Brain microvascular endothelial cell (primary cell): ENCODE results near the gene VRK3.

Experiments
- DNase-seq: peaks from one replicate; pipeline ENCODE4 v3.0.0-alpha.2; 2020
- H3K27ac ChIP-seq: fragments of 250-450 bp; sonication (Bioruptor Pico); 2 replicates; pipeline ENCODE4 v1.5.1; 2020; ENCODE audit warnings: mild to moderate bottlenecking, moderate library complexity
- H3K27me3 ChIP-seq: fragments of 250-450 bp; sonication (Bioruptor Pico); replicated peaks from 2 replicates; pipeline ENCODE4 v1.5.1; 2020; ENCODE audit warnings: mild to moderate bottlenecking
- H3K36me3 ChIP-seq: fragments of 250-450 bp; sonication (Bioruptor Pico); replicated peaks from 2 replicates; pipeline ENCODE4 v1.5.1; 2020; ENCODE audit warnings: mild to moderate bottlenecking
- H3K4me3 ChIP-seq: 2 replicates; pipeline ENCODE4 v1.5.1; 2011; ENCODE audit warnings: low read depth, mild to moderate bottlenecking, control low read depth, low read length, moderate library complexity
- CTCF ChIP-seq: IDR thresholded peaks from 2 replicates; pipeline ENCODE4 v1.5.1; 2011; ENCODE audit warnings: low read depth, mild to moderate bottlenecking, moderate library complexity, low read length, control low read depth, inconsistent platforms; ENCODE audit errors: missing control alignments
- in situ Hi-C: cut with HindIII; loops from 2 replicates; pipeline ENCODE4 v1.10.0; 2017; ENCODE audit warnings: low sequenced_read_pairs, low pct_ligation_motif_present

The VRK3 gene

GRCh38 chr19:49984491-49984890 is 40.7 kb downstream of the VRK3 start:
- in situ Hi-C loops: no loop called here
- Histone ChIP-seq H3K4me3 (no peak overlapping the region), H3K36me3 (peaks cover 6% of the 10 kb centered on the region), H3K27me3 (no peaks in the 10 kb centered on the region), H3K27ac (no peak overlapping the region)
- DNase-seq: no peak
- no peak for TF ChIP-seq CTCF

DNA sequence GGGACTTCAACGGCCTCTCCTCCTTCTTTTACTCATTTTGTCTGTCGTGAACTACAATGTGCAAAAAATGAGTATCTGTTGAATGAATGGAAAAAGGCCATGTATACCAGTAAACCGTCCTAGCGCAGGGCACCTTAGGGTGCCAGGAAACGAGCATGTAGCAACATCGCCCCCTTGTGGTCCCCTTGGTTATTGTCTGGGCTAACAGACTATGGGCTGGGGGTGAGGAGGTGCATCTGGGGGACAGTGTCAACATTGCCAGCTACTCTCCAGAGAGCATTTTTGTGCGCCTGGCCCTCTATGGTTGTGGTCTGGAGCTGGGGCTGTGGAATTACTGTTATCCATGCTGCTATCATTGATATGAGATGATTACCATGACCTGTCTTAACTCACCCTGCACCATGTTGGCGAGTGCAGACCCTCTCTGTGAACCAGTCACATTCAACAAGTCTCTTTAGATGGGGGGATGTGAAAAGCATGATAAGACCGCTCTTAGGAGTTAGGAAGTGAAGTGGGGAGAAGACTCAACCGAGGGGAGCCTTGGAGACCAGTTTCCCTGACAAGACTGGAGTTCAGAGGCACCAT is 41.4 kb downstream of the VRK3 start:
- H3K36me3 ChIP-seq: peaks cover 2% of the 10 kb centered on the region
- H3K4me3 ChIP-seq: no peak overlapping the region
- TF ChIP-seq CTCF: peak; percentile 87
- peak; percentile 28 for DNase-seq
- no peak overlapping the region for H3K27ac ChIP-seq
- in situ Hi-C loops: no loop called here
- no peaks in the 10 kb centered on the region for H3K27me3 ChIP-seq

DNA sequence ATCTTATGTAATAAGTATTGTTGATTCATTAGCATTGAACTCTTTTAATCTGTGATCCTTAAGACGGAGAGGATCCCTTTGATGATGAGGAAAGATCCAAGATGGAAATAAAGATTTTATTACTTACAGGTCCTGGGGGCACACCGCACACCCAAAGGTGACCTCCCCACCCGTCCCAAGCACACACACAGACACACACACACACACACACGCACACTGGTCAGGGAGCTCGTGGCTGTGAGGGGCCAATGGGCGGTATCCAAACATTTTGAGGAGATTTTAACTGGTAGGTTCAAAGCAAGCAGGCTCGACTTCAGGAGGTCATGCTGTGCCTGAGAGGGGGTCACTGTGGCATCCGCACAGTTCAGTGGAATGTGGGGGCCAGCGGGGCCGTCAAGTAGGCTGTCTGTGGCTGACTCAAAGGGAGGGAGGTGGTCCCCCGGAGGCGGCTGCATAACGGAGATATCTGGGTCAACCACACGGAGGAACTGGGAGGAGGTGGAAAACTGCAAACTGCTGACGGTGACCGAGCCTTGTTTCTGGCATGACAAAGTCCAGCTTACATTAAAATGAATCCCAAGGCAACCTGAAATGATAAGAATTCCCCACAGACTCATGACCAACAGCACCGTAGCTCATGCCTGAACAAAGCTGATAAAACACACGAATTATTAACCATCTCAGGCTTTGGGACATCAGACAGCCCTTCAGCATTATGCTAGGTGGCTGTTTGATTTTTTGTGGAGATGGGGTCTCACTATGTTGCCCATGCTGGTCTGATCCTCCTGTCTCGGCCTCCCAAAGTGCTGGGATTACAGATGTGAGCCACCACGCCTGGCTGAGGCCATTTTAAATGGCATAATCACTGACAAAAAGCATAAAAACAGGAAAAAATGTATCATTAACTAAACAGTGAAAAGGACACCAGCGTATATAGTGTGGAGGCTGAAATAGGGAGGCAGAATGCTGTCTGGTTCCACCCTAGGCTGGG is 43.3 kb downstream of the VRK3 start:
- Histone ChIP-seq H3K4me3 (no peak overlapping the region), H3K36me3 (peaks cover 2% of the 10 kb centered on the region), H3K27me3 (no peaks in the 10 kb centered on the region), H3K27ac (no peak overlapping the region)
- no peak for TF ChIP-seq CTCF
- in situ Hi-C loops: no loop called here
- DNase-seq: no peak

DNA sequence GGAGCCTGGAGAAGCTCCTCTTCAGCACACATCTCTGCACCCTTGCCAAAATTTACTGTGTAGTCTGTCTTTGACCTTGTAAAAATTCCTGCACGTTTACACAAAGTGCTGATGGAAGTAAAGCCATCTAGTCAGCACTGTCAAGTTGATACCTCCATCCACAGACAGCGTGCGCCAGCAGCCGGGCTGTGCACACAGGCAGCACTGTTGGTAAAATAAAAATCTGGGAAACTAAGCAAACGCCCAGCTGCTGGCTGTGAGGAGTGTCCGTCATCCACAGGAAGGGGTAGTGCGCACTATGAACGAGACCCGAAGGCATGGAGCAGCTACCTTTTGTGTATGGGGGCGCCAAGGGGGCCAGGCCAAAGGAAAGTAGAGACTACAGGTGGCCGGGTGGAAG is 46.8 kb downstream of the VRK3 start:
- in situ Hi-C loops: no loop called here
- no peak for DNase-seq
- Histone ChIP-seq H3K36me3 (no peaks in the 10 kb centered on the region), H3K27me3 (no peaks in the 10 kb centered on the region), H3K27ac (no peak overlapping the region), H3K4me3 (no peak overlapping the region)
- no peak for TF ChIP-seq CTCF

DNA sequence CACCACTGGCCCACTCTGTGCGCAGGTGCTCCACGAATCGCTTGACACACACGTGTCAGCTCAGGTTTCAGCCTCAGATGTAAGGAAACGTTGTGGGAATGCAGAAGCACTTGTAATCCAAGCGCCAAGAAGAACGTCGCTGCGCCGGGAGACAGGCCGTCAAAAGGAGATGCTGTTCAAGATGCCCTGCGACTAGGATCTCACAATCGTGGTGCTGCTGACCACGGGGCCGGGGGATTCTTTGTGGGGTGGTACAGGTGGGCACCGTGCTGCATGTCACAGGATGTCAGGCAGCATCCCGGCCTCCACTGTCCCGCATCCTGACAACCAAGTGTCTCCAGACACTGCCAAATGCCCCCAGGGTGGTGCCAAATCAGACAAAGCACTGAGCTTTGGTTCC is 47.3 kb downstream of the VRK3 start:
- in situ Hi-C loops: no loop called here
- no peak overlapping the region for H3K27ac ChIP-seq
- DNase-seq: no peak

More for the DNA sequence above, 47.3 kb downstream of the VRK3 start:
- no peaks in the 10 kb centered on the region for H3K27me3 ChIP-seq
- H3K36me3 ChIP-seq: no peaks in the 10 kb centered on the region
- no peak overlapping the region for H3K4me3 ChIP-seq
- no peak for TF ChIP-seq CTCF
